ENCODE results near the gene DPEP2.

- TF ChIP-seq POLR2AphosphoS5 (IDR thresholded peaks at IDR 0.05; ENCODE audit: low read depth, low read length) (no peak), TAF1 (IDR thresholded peaks at IDR 0.05; ENCODE audit: borderline replicate concordance, insufficient read depth, low read length) (no peak), REST (IDR thresholded peaks at IDR 0.05; ENCODE audit: insufficient read depth in 1 of 2, low read depth in 2 of 2, low read length in 2 of 2) (no peak)
Measured at GRCh38 chr16:67939507-67940445, 59.5 kb downstream of the DPEP2 start.

Measured in PFSK-1 (cell line).